ENCODE measurements around the gene ARFGEF2.
A peak's percentile ranks its signal among the peaks of the same experiment; 100 is the strongest.
"Not testable (repeated sequence)": the region's sequence is repeated elsewhere in the genome, so short reads cannot be mapped to it uniquely, and the experiment has no call there.

The ARFGEF2 gene

DNA sequence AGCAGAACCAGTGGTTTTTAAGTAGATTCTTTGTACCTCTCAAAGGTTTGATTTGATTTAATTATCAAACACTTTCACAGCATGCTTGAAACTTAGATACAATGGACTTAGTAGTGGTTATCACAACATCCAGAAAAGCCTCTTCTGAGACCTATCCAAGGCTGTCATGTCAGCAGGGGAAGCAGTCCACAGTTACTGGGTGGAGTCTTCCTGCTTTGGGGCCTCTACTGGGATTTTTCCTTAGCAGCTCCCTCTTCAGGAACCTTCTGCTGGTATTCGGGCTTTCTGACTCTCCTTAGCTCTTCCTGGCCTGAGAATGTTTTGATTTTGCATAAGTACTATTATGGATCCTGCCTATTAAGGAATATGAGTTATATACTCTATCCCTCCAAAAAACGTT is 36.0 kb downstream of the ARFGEF2 start:
- DNase-seq = no peak

DNA sequence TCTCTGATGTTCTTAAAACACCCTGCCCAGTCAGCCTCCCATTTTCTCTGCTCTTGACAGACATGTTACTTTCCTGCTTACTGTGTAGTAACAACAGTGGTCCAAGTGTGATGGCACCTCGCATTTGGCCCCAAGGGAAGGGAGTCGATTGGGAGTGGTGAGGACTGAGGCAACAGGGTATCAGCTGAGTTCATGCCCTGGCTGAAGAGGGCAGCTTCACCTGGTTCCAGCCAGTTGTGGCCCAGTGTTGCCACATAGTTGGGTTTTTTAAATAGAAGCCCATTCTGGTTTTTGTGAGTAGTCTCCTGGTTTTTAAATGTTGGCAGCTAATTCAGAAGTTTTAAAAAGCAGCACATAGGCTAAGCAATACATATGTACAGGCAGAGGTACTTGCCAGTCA is 37.2 kb downstream of the ARFGEF2 start:
- no peak for DNase-seq

DNA sequence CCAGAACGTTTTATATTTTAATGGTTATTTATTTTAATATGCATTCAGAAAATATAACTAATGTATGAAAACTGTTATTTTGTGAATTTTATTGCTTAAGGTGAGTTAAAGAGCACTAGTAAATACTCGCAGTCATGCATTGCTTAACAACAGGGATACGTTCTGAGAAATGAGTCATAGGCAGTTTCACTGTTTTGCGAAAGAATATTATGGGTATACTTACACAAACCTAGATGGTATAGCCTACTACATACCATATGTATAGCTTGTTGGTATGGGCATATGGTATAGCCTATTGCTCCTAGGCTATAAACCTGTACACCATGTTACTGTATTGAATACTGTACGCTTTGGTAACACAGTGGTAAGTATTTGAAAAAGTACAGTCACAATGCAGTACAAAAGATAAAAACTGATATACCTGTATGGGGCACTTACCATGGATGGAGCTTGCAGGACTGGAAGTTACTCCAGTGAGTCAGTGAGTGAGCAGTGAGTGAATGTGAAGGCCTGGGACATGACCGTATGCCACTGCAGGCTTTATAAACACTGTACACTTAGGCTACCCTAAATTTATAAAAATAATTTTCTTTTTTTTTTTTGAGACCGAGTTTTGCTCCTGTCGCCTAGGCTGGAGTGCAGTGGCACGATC is 38.5 kb downstream of the ARFGEF2 start:
- peak; percentile 56 for DNase-seq

- no peak for DNase-seq
Measured at GRCh38 chr20:48962421-48962820, 40.9 kb downstream of the ARFGEF2 start.

DNA sequence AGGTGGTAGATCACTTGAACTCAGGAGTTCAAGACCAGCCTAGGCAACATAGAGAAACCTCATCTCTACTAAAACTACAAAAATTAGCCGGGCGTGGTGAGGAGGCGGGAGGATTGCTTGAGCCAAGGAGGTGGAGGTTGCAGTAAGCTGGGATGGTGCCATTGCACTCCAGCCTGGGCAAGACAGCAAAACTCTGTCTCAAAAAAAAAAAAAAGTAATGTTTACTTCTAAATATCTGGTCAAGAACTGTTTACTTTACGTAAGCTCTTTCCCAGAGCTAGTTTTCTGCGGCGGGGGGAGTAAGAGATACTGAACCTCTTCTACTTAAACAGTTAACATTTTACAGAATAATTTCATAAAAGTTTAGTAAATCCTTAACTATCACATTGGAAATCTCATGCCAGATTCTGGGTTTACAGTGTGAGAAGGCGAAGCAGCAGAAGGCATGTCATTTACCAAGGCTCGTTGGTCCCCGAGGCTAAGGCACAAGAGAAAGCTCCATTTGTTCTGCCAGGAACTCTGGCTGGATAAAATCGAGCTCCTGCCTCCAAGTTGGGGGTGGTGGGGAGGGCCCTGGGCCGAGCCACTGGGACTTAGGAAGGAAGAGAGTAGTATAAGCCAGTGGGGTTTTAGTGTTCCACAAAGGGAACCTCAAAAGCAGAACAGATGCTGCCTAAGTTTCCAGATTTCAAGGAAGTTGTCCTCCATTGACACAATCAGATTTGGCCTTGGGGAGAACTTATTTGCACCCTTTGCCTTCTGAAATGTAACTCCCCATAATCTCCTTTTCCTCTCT is 41.7 kb downstream of the ARFGEF2 start:
- no peak for DNase-seq

DNA sequence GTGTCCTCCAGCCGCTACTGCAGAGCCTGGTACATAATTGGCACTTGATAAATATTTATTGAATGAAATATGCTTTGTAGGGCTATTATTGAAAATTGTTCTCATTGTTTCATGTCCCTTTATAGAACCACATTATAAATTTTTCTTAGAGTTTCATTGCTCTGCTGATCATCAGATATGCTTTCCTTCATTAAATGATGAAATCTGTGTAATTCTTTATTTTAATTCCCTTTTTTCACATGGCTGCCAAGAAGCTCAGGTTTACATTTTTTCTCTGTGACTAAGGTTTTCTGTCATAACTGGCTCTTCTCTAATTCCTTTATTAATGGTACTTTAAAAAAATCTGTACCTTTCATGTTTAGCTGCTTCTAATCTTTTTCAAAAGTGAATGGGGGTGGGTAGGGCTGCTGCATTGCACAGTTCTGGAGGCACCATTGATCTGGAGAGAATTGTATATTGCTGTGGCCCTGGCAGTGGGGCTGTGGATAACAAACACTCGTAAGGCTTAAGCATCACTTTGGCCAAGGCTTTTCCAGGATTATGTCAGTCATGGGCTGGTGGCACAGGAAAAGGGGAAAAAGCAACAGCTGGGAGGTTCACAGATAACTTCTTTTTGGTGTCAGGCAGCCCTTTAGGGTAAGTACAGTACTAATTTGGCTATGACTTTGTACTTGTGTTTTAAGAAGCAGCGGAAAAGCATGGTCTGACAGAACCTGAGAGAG is 43.8 kb downstream of the ARFGEF2 start:
- DNase-seq = no peak

DNA sequence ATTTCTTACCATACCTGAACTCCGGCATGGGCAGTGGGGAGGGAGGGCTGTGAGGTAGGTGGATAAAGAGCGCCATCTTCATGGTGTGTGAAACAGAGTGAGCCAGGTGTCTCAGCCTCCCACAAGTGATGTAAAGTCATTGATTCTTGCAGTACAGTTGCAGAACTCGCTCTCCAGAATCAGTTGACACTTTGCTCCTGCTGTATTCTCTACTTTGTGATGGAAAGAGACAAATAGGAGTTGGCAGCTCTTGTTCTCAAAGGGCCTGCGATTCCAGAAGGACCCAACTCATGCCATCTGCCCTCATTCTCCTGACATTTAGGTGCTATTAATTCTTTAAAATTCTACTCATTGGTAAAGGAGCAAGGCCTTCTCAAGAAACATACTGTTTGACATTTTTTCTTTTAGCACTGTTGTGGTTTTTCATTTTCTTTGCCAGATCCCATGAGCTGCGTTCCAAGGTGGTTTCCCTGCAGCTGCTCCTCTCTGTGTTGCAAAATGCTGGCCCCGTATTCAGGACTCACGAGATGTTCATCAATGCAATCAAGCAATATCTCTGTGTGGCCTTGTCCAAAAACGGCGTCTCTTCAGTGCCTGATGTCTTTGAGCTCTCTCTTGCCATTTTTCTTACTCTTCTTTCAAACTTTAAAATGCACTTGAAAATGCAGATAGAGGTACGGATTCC is 49.3 kb downstream of the ARFGEF2 start:
- no peak for DNase-seq

DNA sequence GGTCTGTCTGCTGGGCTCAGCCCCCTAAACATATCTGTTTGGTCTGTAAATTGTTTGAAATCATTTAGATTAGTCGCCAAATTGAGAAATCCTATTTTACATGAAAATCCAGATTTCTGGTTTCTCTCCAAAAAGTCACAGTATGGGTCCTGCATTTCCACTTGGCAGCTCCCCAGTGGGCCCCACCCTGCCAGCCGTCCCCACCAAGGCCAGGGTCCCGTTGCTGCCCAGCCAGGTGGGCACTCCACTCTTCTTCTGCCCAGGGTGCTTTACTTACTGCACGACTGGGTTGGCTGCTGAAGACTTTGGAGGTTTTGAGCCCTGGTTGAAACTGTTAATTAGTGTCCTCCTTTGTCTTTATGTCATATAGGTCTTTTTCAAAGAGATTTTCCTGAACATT is 50.4 kb downstream of the ARFGEF2 start:
- no peak for DNase-seq

- DNase-seq = no peak
Measured at GRCh38 chr20:48972816-48973215, 51.3 kb downstream of the ARFGEF2 start.

GRCh38 chr20:48975955-48976354 is 54.4 kb downstream of the ARFGEF2 start:
- no peak for DNase-seq

GRCh38 chr20:48979980-48980379 is 58.5 kb downstream of the ARFGEF2 start:
- DNase-seq = not testable (repeated sequence)

DNA sequence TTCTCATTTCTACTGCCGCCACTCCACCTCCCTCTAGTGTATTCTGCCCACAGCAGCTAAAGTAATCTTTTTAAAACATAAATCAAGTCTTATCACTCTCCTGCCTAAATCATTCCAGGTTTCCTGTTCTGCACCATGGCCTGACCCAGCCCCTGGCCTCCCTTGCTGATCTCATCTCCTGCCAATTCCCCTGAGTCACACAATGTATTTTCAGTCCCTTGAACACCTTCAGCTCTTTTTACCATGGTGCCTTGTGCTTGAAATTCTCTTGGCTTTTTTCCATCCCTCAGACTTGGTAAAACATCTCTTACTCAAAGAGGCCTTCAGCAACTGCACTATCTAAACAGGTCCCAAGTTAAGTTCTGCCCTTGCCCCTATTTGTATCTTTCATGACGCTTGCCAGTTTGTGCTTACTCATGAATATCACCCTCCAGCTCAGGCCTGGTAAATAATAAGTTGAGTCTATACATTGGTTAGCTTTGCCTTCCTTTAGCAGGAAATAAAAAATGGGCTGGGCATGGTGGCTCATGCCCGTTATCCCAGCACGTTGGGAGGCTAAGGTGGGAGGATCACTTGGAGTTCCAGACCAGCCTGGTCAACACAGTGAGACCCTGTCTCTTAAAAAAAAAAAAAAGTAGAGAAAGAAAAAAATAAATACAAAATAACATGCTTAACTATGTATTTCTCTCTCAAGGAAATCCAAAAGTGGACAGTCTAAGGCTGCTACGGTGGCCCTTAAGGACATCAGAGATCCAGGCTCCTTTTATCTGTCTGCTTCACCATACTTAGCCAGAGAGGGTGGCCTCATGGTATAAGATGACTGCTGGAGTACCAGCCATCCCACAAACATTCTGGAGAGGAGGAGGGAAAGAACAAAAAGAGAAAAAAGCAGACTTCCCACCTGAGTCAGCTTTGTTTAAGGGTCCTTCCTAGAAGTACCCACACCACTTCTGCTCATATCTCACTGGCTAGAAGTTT is 62.2 kb downstream of the ARFGEF2 start:
- DNase-seq = no peak

DNA sequence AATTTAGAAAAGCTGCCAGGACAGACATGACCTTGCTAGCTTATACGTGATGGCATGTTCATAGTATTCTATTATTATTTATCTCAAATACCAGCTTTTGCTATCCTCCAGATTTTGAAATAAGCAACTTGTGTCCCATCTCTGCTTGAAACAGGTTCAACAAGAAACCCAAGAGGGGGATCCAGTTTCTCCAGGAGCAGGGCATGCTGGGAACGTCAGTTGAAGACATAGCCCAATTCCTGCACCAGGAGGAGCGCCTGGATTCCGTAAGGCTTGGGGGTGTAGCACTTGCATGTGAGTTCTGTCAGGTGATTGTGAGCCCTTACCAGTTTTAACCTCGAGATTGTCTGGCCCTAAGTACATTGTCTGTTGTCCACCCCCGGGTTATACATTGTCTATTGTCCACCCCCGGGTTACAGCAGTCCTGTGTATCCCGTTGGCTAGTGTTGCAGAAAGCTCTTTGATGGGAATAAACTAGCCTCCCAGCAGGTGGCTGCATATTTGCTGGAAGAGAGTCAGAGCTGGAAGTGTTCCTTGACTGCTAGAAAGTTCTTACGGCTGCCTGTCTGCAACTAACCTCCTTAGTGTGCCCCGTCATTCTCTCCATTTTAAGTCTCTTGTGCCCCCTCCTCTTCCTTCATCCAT is 63.2 kb downstream of the ARFGEF2 start:
- no peak for DNase-seq

GRCh38 chr20:48986899-48987298 is 65.4 kb downstream of the ARFGEF2 start:
- no peak for DNase-seq

- no peak for DNase-seq
Measured at GRCh38 chr20:48990467-48990866, 69.0 kb downstream of the ARFGEF2 start.

- DNase-seq = no peak
Measured at GRCh38 chr20:48995589-48995988, 74.1 kb downstream of the ARFGEF2 start.

GRCh38 chr20:48999890-49000870 is 78.7 kb downstream of the ARFGEF2 start:
- no peak for DNase-seq

DNA sequence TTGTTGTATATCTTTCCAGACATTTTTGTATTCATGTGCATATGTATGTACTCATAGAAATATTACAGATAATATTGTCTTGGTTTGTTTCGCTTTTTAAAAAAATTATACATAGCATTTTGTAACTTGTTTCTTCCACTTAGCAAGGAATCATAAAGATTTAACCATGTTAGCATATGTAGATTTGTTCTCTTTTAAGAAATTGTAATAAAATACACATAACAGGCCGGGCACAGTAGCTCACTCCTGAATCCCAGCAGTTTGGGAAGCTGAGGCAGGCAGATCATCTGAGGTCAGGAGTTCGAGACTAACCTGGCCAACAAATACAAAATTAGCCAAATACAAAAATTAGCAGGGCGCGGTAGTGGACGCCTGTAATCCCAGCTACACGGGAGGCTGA is 80.2 kb downstream of the ARFGEF2 start:
- DNase-seq = no peak

GRCh38 chr20:49006446-49006980 is 85.0 kb downstream of the ARFGEF2 start:
- DNase-seq = no peak
